Retinal pigment epithelial cell (primary cell): ENCODE results near the gene PLEKHD1.

ENCODE experiments used
- DNase-seq: peaks from one replicate; pipeline ENCODE4 v3.0.0-alpha.2; 2010; ENCODE audit warnings: low read depth
- H3K4me3 ChIP-seq: 2 replicates; pipeline ENCODE4 v1.5.1; 2011; ENCODE audit warnings: mild to moderate bottlenecking, low read length, control low read depth, moderate library complexity
- TF ChIP-seq, protein P1 (sequence below): conservative IDR thresholded peaks from 2 replicates; pipeline ENCODE4 v1.5.1; 2011; ENCODE audit warnings: low read depth, low read length, control low read depth, inconsistent platforms

PLEKHD1 gene

DNA sequence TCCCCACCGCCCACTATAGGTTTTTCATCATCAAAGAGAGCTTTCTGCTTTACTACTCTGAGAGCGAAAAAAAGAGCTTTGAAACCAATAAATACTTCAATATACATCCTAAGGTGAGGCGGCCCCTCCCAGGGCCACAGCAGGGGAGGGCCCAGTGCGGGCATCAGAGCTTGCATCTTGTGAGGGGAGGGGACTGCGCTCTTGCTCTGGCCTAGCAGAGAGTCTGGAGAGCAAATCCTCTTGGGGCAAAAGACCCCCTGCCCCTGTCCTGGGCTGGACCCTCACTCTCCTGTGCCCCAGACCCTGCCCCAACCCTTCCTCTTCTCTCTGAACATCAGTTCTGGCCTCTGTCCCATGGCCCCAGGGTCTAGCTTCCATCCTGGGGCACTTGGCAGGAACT is 15.6 kb downstream of the PLEKHD1 start:
- no peak for DNase-seq
- TF ChIP-seq, protein P1, sequence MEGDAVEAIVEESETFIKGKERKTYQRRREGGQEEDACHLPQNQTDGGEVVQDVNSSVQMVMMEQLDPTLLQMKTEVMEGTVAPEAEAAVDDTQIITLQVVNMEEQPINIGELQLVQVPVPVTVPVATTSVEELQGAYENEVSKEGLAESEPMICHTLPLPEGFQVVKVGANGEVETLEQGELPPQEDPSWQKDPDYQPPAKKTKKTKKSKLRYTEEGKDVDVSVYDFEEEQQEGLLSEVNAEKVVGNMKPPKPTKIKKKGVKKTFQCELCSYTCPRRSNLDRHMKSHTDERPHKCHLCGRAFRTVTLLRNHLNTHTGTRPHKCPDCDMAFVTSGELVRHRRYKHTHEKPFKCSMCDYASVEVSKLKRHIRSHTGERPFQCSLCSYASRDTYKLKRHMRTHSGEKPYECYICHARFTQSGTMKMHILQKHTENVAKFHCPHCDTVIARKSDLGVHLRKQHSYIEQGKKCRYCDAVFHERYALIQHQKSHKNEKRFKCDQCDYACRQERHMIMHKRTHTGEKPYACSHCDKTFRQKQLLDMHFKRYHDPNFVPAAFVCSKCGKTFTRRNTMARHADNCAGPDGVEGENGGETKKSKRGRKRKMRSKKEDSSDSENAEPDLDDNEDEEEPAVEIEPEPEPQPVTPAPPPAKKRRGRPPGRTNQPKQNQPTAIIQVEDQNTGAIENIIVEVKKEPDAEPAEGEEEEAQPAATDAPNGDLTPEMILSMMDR: no peak
- H3K4me3 ChIP-seq: no peak overlapping the region

DNA sequence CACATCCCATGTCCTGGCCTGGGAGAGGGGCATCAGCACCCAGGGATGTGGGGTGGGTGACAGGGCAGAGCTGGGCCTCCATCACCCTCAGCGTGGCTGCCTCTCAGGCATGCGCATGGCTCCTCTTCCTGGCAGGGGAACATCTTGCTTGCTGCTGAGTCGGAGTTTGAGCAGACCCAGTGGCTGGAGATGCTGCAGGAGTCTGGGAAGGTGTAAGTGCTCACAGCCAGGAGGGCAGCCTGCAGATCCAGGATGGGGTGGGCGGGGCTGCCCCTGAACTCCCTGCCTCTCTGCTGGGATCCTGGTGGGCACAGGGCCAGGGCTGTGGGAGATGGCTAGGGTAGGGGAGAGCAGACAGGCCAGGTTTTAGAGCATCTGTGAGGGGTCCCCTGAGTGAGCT is 16.2 kb downstream of the PLEKHD1 start:
- TF ChIP-seq, protein P1: no peak
- no peak overlapping the region for H3K4me3 ChIP-seq
- DNase-seq: no peak

DNA sequence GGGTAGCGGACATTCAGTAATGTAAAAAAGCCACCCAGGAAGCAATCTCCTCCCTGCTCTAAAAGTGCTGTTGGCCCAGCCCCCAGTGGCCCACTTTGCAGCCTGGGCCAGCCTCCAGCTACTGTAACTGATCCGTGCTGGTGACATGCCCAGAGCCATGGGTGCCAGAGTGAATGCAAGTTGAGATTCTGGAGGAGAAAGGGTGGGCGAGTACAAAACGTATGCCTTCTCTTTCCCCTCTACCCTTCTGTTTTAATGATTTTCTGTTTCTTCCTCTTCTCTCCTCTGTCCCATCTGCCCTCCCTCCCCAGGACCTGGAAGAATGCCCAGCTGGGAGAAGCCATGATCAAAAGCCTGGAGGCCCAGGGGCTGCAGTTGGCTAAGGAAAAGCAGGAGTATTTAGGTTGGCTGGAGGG is 16.9 kb downstream of the PLEKHD1 start:
- TF ChIP-seq, protein P1: no peak
- DNase-seq: no peak
- H3K4me3 ChIP-seq: no peak overlapping the region

DNA sequence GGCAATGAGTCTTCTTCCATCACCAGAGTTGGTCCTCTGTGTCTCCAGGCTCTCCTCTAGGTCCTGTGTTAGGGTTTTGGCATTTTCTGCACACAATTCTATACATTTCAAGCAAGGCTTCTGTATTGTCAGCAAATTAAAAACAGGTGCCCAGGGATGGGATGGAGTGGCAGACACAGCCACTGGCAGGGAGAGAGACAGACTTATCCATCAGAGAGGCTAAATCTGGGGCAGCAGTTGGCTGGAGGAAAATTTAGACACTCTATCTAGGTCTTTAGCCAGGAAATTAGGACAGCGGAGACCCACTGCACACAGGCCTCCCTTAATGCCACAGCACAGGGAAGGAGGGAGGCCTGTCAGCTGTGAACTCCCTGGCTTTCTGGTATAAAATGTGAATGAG is 20.2 kb downstream of the PLEKHD1 start:
- no peak for DNase-seq
- TF ChIP-seq, protein P1: no peak
- H3K4me3 ChIP-seq: no peak overlapping the region

DNA sequence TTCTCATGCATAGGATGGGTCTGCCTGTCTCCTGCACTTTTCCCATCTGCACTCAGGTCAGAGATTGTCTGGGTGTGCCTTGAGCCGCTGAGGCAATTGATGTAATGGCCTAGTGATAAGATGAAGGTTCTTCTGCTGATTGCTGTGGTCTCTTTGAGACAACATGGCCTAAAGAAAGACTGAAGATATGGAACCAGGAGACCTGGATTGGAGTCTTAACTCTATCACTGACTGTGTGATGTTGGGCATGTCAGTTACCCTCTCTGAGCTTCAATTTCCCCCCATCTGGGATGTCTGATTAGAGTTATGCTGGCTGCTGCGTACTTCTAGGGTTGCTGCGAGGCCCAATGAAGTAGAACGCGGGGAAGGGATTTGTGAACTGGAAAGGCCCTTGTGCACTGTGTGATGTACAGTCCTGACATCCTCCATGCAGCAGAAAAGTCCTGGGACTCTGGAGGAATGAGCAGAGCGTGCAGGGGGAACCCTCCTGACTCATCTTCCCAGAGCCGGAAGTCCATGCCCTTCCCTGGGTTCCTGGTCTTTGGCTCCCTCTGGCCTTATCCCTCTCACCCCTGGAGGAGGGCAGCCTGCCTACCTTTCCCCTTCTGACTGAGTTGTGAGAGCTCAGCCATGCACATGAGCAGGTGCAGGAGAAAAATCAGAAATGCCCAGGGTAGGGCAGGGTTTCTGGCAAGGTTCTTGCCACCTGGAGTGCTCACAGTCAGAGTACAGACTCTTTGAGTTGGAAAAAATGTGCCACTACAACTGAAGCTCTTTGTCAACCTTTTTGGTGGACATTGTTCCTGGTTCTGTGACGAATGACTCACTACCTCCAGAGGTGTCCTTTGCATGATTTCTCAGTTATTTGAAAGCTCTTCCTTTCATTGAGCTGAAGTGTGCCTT is 21.1 kb downstream of the PLEKHD1 start:
- DNase-seq: no peak
- TF ChIP-seq, protein P1: no peak
- H3K4me3 ChIP-seq: no peak overlapping the region

DNA sequence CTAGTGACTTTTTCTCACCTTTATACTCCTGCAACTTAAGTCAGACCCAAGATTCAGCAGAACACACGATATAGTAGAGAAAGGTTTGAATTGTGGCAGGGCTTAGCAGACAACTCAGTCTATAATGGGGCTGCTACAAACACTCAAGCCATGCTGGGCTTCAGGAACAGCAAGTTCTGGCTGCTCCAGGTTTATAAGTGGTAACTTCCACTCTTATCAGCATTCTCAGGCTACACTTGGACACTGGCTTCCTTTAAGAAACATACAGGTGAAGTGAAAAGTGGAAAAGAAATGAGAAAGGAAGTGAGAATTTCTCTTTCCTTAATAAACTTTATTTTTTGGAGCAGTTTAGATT is 21.7 kb downstream of the PLEKHD1 start:
- DNase-seq: no peak
- H3K4me3 ChIP-seq: no peak overlapping the region
- TF ChIP-seq, protein P1: no peak
